NCI-H524 treated with DMSO at 0.1 percent for 48 hours (cell line): ENCODE measurements around the gene MS4A7.

ENCODE experiments used
- DNase-seq: peaks from one replicate; lab custom pipeline; 2025; lab: John Stamatoyannopoulos, UW

The MS4A7 gene

DNA sequence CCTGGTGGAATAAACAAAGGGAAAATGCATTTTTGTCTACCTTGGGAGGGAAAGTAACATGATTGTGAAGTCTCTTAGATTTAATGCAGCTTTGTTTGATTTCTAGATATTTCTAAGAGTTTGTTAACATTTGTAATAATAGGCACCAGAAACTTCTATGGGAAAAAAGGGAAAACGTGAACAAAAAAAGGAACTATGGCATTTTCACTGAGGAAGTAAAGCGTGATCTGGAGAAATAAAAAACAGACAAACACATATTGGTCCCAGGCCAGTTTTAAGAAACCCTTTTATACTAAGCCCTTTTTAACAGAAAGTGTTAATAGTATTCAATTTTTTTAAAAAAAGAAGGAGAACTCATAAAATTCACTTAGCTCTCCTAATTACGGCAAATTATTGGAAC is 6.9 kb upstream of the MS4A7 start:
- DNase-seq = no peak

- DNase-seq = no peak
Observed at GRCh38 chr11:60371854-60372253, 6.5 kb upstream of the MS4A7 start.

DNA sequence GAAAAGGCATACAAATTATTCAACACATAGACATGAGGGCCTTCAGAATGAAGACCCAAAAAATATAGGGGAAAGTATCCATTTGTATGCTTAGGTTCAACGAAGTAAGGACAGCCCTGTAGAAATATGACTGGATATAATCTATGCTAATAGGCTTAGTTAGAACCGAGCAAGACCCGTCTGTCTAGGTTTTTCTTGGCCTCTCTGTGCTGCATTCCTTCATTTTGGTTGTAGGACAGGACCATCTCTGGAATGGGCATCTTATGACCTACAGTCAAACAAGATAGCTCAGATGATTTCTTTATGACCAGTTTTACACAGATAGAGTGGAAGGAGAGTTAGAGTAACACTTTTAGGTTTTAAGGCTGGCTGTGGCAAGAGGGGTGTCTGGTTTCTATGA is 5.6 kb upstream of the MS4A7 start:
- DNase-seq = no peak

DNA sequence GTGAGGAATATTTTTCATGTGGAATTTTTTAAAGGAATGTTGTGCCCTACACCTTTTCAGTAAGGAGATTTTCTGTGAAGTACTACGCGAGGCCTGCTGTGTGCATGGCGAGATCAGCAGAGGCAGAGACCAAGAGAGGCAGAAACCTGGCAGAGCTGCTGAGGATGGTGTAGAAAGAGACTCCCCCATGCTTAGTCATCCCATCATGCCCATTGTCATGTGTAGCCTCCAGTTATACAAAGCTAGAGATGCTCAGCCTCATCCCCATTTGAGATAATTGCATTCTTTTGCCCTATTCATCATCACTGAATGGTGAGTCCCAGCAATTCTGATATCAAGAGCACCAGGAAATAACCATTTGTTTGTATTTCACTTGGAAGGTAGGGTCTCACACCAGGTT is 3.0 kb upstream of the MS4A7 start:
- DNase-seq = no peak

DNA sequence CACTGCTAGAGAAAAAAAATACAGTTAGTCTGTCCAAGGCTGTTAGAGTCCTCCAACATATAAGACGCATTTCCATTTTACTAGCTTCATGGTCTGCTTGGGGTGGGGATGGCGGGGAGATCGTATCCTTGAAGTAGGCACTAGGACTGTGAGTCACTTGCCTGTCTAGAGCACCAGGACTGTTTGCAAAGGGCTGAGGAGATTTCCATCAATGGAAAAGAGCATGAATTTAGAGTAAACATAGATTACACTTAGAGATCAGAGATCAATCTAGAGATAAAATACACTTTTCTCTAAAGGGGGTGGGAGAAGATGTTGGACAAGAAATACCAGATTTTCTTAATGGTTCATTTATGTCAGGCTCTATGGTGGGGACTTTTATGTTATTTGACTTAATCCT is 1.7 kb upstream of the MS4A7 start:
- no peak for DNase-seq

- DNase-seq = no peak
Observed at GRCh38 chr11:60377401-60378136, 763 bp upstream of the MS4A7 start.

DNA sequence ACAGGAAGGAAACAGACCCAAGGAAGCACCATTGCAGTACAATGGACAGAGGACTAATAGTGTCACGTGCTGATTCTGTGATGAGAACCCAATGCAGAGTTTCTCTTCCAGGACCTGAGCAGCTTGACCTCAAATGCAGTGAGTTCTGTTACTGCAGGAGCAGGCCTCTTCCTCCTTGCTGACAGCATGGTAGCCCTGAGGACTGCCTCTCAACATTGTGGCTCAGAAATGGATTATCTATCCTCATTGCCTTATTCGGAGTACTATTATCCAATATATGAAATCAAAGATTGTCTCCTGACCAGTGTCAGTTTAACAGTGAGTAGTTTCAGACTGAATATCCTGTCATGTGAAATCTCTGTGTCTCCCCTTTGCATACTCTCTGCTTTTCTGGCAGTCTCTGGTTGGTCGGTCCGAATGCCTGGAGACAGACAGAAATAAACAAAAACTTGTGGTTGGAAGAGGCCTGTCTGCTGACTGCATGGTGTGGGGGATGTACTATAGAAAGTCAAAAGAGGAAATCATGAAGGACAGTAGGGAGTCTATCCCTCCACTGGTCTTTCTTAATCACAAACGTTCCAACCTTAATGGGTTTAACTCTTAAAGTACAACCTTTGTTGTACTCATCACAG is 11.1 kb downstream of the MS4A7 start:
- no peak for DNase-seq

- no peak for DNase-seq
Observed at GRCh38 chr11:60390419-60390818, 12.1 kb downstream of the MS4A7 start.

DNA sequence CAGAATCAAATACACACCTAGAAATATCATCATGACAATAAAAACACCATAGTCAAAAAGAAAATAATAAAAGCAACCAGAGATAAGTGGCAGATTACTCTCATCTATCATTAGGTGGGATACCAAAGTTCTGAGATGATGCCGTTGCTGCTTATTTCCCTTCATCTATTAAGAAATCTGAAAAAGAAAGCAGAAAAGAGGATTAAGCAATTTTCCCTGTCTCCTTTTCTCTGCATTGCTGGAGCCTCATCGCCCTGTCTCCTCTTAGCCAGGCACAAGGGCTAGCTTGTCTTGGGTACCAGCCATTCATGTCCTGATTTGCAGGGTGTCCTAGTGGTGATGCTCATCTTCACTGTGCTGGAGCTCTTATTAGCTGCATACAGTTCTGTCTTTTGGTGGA is 14.0 kb downstream of the MS4A7 start:
- no peak for DNase-seq

GRCh38 chr11:60393016-60393415 is 14.7 kb downstream of the MS4A7 start:
- no peak for DNase-seq

DNA sequence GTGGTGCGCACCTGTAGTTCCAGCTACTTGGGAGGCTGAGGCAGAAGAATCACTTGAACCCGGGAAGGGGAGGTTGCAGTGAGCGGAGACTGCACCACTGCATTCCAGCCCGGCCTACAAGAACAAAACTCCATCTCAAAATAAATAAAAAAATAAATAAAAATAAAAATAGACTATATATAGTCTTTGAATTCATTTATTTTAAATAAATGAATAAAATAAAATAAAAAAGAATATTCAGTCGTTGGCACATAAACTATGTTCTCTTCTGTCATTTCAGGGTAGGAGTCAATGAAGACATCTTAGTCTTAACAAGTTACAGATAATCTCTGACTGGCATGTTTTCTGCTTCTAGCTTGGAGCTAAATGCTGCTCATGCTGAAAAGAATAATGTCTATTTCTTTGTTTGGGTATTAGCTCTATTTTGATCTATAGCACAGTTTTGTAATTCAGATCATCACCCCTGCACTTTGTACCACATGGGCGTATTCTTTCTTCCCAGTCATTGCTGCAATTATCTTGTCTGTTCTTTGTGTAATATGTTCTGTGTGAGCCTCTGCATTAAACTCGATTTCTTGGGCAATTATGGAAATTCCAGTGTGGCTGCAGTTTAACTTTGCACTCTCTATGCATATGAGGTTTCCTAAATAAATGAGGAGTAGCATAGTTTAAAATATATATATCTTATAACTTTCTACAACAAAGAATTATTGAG is 16.5 kb downstream of the MS4A7 start:
- no peak for DNase-seq

- no peak for DNase-seq
Observed at GRCh38 chr11:60396382-60396781, 18.1 kb downstream of the MS4A7 start, which contains the start of gene MS4A14. Gene MS4A14, plus strand, starts transcription at chr11:60396459. Its CDS starts 120 bp downstream, at chr11:60396579.

DNA sequence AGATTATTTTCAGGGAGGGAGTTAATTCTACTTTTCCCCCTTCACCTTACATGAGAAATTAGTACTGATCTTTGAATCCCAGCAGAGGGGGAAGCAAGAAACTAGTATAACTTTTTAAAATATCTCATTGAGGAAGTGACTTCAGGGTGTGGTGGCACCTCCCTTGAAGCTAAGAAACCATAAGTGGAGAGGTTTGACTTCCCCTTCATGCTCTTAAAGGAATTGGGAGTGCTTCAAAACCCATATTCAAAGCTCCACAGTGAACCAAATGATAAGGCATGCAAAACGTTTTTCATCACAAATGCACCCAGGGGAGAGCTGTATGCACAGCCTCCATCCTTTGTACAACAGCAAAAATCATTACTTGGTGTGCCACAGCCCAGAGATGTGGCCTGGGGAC is 18.5 kb downstream of the MS4A7 start:
- no peak for DNase-seq

GRCh38 chr11:60420015-60420414 is 41.7 kb downstream of the MS4A7 start:
- DNase-seq = no peak

DNA sequence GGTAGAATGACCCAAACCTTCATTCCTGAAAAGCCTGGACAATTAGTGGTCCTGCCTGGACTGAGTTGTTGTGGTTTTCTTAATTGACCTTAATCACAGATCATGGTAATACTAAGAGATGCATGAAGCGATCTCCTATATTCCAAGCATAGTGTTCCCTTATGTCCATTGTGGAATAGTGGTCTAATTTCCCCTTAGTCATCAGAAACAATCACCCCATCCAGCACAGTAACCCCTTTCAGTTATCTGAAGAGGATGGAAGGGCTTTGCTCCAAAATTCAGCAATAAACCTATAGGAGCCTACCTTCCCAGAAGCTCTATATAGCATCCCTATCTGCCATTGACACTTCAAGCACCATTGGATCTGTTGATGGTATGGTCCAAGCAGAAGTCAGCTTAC is 44.3 kb downstream of the MS4A7 start:
- no peak for DNase-seq

- DNase-seq = no peak
Observed at GRCh38 chr11:60428517-60428916, 50.2 kb downstream of the MS4A7 start.

DNA sequence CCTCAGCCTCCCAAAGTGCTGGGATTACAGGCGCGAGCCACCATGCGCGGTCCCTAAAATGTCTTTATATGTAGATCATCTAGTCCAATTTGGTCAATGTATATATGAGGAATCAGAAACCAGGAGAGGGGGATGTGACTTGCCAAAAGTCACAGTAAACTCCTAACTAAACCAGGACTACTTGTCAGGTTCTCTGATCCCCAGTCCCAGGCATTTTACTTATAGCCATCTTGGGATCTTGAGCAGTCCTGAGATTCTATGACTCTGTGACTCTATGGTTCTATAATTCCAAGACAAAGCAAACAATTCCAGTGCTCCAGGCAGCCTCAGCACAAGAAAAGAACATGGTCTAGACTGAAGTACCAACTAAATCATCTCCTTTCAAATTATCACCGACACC is 50.9 kb downstream of the MS4A7 start, which contains the start of gene MS4A5:
TSS of gene MS4A5 (plus strand) at position 301 of the 400 bp plus-strand sequence. CDS start 103 bp downstream, outside the sequence.
- no peak for DNase-seq

DNA sequence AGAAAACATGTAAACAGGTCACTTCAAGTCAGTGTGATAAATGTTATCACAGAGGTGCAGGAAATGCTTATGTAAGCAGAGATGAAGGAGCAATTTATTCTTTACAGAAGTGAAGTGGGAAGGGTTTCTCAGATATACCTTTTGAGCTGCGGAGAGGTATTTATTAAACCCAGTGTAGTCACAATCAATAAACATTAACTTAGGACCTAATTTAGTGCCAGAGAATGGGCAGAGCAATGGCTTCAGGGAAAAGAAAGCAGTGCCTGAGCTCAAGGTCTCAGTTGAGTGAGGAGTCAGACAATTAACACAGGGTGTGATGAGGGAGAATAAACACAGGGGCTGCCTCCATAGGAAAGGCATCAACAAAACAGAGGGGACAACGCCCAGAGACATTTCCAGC is 52.9 kb downstream of the MS4A7 start:
- no peak for DNase-seq

- DNase-seq = no peak
Observed at GRCh38 chr11:60433401-60433800, 55.1 kb downstream of the MS4A7 start.
